HG03025 (cell line): ENCODE measurements around the gene PTPRT.

Experiments used
- ATAC-seq: cut with Tn5 transposase; IDR thresholded peaks from one replicate; pipeline ENCODE4 v1.9.1; 2021; ENCODE audit warnings: mild to moderate bottlenecking, moderate library complexity; ENCODE audit not compliant: unreplicated experiment, low FRiP score

Gene PTPRT

DNA sequence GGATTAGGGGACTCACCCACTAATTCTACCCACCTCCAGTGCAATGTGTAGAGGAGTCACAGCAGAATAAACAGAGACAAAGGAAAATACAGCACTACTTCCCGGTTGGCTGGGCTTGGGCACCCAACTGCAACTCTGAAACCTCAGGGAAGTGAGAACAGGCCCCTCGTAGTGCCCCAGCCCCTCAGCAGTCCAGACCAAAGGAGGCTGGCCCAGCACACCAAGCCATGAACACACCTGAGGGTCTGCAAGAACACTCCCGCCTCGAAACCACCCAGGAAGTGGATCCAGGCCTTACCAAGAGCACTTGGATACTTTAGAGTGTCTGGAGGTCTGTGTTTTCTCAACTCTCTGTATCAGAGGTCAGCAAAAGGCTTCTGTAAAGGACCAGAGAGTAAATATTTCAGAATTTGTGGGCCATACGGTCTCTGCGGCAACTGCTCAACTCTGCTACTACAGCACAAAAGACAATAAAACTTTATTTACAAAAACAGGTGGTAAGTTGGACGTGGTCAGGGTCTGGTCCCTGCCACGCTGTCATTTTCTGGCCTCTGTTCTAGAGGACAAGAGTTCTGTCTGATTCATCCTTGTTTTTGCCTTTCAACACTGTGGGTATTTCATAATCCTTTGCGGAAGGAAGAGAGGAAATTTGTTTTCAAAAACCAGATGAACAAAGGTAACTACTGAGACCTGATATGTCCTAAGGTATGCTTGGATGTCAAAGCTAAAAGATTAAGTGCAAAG, 154.6 kb downstream of the PTPRT start:
- no peak for ATAC-seq

DNA sequence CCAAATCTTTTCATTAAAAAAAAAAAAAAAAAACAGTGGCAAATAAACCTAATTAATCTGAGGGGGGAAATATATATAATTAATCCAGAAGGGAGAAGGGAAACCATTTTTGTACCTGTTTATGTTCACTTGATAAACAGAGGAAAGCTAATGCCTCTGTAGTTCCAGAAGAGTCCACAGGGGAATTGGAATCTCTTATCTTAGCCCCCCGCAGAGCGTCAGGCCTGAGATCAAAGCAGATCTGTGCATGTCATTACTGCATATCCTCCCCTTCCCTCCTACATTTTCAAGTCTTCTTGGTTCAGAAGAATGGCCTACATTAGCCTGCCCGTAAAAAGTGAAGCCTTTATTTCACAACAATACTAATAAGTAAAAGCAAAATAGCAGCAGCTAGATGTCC, 157.2 kb downstream of the PTPRT start:
- no peak for ATAC-seq

DNA sequence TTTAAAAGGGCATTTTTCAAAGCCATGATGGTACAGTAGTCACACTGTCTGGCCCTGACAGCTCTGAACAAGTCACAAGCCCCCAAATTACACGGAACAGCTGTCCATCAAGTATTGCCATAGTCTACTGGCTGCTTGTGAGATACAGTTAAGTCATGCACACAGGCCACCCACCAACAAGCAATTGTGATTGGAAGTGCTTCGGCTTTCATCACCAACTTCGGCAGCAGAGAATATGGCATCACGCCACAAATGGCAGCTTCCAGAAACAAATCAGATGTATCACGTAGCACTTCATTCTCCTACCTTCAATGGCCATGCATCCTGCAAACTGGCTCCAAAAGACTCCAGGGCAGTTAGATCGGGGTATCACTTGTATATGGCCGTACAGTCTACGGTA, 160.5 kb downstream of the PTPRT start:
- no peak for ATAC-seq

DNA sequence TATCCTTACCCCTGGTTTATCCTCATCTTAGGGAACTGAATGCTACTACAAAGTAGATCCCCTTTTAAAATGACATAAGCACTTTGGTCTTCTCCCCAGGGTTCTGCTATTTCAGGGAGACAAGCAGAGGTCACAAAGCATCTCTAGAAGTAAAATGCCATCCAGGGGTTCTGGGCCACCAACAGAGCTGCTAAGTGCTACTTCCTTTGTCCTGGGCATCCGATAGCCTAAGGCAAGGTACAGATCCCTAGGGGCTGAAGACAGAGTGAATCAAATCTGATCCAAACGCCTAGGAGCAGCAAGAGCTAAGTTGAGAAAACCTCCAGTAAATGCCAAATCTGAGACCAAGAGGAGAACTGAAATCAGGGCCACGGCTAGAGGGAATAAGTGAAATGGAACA, 161.2 kb downstream of the PTPRT start:
- ATAC-seq = no peak

DNA sequence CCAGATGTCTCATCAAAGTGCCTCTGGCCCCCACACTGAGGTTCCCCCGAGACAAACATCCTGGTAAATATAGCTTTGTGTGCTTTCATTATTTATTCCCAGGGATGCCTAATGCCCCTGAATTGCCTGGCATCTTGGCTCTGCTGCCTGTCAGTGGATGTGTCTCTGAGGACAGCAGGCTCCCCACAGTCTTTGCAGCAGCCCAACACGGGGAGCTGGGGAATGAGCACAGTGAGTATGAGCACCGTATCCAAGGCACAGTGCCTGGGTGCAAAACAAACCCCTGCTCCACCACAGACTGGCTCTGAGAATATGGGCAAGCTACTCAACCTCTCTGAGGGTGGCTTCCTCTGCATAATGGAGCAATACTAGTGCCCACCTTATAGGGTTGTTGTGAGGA, 165.9 kb downstream of the PTPRT start:
- no peak for ATAC-seq

DNA sequence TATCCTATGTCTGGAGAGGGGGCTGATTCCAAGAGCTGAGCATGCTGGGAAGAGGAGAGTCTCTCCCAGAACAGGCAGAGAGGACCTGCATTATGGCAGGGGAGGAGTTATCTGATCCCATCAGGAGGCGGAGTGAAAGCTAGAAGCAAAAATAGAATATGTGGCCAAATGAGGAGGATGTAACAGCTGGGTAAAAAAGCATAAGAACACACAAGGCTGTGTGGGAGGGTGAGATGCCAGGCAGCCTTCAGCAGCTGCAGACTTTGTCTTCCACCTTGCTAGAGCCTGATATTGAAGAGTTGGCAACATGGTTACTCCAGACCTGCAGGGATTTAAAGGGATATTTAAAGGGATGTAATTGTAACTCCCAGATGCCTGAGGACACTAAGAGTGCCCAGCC, 167.1 kb downstream of the PTPRT start:
- ATAC-seq = no peak

DNA sequence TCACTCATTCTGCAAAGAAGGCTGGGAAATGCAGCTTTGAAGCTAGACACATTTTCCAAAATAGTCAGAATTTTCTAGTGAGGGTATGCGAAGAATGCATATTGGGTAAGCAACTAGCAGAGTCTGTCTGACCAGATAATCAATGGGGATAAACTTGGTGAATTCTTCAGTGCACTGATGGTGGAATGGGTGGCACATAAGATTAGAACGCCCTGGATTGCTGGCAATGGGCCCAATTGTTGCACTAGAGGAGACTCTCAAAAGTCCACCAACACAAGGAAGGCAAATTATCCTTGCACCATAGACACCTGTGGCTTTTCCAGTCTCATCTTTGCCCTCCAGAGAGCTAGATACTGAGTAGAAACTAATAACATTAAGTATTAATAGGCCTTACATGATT, 167.6 kb downstream of the PTPRT start:
- no peak for ATAC-seq

DNA sequence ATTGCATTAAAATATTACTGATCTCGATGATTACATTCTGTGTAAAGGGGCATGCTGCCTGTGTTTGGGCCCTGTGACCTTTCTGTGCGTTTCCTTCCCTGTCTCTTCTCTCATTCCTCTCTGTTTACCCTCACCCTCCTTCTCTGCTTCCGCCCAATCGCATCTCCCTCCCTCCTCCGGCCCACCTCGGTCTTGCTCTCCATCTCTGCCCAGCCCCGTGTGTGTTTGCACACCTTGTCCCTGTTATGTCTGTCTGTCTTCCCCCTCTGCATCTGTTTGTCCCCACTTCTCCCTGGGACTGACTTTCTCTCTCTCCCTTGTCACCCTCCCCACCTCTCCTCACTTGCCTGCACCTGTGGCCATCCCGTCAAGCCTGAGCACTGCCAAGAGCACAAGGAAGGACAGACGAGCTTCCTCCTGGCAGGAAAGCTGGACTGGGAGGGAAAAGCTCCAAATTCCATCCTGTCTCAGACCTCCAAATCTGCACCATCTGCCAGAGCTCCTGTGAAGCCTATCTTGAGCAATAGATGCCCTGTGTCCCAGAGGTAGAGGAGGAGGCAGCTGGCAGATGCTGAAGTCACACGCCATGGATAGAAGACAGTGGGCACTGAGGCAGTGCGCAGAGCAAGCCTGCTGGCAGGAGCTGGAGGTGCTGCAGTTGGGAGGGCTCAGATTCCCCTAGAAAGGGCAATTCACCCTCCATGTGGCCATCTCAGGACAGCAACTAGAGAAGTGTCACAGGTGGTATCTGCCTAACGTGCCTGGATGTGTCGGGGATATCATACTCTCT, 172.3 kb downstream of the PTPRT start:
- no peak for ATAC-seq

DNA sequence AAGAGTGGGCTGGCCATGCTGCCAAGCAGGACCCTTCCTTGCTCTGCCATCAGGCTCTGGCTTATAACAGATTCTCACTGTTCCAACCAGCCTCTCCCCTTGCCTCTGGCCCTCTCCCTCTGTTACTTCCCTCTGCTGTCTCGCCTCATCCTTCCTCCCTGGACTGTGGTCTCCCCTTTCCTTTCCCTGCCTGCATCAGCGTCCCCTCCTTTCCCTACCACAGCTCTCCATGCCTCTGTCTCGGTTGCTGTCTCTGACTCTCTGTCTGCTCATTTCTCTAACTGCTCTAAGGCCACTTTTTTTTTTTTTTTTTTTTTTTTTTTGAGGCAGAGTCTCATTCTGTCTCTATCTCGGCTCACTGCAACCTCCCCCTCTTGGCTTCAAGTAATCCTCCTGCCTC, 173.4 kb downstream of the PTPRT start:
- ATAC-seq = no peak

DNA sequence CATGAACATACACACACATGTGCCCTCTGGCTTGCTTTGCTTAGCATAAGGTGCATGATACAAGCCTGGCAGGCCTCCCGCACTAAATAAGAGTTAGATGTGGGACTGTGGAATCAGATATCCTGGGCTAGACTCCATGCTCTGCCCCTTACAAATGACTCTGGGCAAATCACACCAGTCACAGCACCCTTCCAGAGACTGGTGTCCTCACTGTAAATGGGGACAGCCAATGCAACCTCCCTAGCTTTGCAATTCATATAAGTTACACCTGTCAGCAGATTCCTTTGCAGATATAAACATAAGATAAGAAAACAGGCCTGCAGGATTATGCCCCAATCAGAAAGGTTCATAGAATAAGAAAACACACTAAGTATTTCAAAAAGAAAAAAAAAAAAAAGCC, 174.1 kb downstream of the PTPRT start:
- ATAC-seq = no peak

DNA sequence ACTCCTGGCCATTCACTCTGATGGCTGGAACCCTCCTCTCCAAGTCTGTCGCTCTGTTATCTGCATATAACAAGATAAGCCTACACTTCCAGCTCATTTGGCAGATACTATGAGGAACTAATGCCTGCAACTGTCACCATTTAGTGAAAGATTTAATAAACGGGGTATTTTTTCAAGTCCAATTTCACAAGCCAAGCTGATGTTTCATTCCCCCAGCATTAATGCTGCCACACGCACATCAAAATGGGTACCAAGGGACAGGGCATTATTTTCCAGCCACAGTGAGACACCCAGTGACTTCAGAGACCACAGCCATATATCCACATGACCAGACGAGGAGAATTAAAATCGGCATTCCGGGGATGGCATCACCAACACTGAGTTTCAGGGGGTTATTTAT, 175.5 kb downstream of the PTPRT start:
- no peak for ATAC-seq

DNA sequence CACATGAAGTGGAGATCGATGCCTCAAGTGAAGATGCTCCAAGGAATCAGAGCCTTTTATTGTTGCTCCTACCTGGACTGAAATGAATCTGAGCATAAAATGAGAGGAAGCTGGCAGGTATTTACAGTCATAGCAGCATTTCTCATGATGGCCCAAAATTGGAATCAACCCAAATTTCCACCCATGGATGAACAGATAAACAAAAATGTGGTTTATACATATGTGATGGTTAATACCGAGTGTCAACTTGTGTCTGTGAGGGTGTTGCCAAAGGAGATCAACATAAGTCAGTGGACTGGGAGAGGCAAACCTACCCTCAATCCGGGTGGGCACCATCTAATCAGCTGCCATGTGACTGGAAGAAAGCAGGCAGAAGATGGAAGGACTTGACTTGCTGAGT, 178.2 kb downstream of the PTPRT start:
- ATAC-seq = no peak

DNA sequence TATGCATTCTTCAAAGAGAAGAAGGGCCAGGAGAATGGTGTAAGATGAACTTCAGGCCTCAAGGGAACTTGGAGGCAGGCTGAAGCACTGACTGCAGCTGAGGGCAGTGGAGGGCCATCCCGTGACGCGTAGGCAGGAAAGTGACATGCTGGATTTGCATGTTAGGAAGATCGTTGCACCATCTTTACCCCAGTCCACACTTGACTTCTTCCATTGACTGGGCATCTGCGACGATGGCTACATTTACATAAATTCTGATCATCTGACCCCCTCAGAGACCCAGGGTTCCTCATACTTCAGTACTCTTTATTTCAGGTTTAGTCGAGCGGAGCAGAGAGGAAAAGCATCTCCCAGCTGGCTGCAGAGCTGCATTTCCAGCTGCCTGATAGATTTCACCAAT, 180.2 kb downstream of the PTPRT start:
- ATAC-seq = no peak

DNA sequence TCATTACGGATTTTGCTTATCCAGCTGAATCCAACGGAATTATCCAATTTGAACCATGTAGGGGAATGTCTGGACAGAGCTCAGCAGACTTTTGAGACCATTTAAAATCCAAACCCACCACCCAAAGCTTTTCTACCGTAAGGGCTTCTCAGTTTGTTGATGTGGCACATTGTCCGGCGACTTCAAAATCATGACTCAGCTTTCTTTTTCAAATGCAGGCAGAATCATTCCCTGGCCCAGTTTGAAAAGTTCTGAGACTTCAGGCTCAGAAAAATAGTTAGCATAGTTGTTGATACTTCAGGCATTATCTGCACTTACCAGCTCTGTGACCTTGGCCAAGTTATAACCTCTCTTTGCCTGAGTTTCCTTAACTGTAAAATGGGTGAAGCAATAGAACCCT, 182.2 kb downstream of the PTPRT start:
- no peak for ATAC-seq

DNA sequence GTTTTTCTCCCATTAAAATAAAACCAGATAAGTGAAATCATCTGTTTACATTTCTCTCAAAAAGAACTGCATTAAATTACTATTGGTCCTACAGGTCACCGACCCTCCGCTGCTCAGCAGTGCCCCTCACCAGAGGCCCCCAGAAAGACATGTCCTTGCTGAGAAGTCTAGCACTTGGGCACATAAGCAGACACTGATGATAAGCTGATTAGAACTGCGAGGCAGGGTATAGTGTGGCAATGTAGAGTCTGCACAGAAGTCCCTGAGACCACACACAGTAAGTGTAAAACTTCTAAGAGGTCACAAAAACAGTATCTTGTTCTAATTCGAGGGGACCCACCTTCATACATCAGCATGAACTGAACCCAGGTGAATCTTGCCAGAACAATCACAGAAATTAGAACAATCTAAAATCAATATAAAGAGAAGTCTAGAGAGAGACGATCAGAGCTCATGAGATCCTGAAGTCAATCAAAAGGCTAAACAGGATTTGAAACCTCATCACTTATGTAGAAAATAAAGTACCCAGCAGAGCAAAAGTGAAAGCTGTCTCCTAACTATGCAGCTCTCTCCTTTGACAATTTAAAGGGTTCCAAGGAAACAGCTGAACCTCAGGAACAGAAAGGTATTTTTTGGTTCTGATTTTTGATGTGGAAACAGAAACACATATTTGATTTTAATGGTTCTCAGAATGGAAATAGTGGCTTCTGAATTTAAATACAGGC, 182.9 kb downstream of the PTPRT start:
- no peak for ATAC-seq

DNA sequence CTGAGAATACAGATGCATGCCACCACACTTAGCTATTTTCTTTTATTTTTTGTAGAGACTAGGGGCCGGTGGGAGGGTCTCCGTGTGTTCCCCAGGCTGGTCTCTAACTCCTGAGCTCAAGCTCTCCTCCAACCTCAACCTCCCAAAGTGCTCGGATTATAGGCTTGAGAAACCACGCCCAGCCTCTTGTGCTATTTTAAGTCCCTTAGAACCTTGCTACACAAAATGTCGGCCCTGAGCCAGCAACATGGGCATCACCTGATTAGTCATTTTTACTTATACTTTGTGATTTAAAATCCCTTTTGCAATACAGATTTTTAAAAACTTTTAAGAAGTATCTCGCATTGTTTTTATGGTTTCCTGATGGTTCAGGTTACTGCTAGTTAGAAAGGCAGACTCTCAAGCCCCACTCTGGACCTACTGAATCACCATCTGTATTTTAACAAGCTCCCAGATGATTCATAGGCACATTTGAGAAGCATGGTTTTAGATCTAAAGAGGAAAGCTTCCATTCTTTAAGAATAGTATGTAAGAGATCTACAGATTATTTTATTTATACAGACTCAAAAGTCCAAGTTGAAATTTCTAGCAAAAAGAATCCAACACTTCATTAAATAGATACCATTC, 186.3 kb downstream of the PTPRT start:
- no peak for ATAC-seq

DNA sequence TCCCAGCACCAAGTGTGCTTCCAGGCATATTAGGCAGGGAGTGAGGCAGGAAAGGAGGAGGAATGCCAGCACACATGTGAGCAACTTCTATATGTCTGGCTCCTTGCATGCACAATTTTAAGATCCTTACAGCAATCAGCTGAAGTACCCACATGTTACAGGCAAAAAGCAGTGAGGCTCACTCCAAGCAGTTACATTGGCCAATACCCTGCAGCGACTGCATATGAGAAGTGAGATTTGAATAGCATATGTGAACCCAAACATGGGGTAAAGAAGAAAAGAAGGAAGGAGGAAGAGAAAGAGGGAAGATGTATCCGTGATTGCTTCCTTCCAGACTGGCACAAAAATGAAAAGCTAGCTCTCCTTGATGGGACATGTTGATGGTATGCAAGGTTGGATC, 193.6 kb downstream of the PTPRT start:
- no peak for ATAC-seq

DNA sequence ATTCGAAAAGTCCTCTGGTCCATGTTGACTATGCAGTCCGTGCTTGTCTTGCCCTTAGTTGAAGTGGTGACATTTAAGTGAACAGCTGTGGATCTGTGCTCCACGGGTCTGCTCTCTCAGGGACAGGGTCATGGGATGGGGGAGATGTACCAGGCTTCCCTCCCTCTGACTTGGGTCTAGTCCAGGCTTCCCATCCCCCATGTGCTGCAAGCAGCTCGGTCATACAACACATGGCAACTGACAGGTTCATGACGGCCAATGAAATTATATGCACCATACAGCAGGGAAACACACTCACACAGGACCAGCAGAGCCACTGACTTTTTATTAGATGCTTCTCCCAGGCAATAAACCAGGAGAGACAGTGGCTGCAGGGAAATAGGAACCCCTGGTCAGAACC, 201.4 kb downstream of the PTPRT start:
- ATAC-seq = no peak

DNA sequence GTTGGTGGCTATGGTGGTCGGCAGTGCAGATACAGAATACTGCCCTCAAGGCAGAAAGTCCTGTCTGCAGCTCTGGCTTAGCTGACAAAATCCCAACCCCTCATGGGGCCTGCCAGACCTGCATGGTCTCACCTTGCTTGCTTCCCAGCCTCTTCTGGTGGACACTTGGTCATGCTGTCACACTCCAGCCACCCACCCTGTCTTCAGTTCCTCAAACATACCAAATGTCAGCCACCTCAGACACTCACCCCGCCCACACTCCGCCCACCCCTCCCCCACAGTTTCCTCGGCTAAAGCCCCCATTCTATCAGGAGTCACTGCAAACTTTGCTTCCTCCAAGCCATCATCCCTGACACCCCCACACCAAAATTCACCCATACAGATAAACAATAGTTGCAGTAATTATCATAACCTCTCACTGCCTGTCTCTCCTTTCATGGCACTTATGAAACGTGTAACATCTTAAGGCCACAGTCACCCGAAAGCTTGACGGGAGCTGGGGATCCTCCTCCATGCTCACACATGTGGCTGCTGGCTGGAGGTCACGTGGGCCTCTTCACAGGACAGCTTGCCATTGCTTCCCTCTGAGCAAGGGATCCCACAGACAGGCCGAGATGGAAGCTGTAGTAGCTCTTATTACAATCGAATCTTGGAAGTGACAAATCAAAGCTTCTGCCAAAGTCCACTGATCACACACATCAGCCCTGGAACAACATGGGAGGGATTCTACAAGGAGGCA, 202.2 kb downstream of the PTPRT start:
- ATAC-seq = no peak

DNA sequence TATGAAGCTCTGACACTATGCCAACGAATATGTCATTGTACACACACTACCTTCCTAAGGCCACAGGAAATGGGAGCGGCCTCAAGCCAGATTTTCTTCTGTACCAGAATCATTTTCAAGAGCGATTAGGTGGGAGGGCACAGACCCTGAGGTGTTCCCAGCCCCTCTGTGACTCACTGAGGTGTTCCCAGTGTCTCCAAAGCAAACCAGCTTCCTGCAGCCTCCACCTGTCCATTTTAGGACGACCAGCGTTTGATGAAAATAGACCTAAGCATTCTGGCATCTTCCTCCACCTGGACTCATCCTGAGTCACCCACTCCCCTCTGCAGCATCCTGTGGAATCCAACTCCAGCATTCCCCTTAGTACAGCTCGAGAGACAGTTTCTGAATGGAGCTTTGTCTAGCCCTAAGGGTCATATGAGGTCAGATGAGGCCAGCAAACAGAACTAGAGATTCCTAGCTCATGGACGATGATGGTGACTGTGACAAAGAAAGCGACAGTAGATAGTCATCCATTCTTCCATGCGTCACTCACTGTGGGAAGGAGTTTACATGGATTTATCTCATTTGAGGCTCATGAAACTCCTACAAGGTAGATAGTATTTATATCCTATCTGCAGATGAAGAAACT, 203.4 kb downstream of the PTPRT start:
- no peak for ATAC-seq
